Esophagus squamous epithelium (tissue), 4 donors: ENCODE results near the gene OSBPL5.

ENCODE experiments used
- CTCF ChIP-seq, 6 experiments: fragments of 450-650 bp in 4 of 6; fragments of 200-600 bp in 2 of 6; sonication (generic) in 2 of 6; IDR thresholded peaks; one replicate each; pipeline ENCODE4 v1.5.1; 2016 to 2019; ENCODE audit warnings: antibody characterized with exemption in 6 of 6, mild to moderate bottlenecking in 4 of 6, moderate library complexity in 4 of 6
- POLR2A ChIP-seq, 4 donors: fragments of 450-650 bp; IDR thresholded peaks; one replicate each; pipeline ENCODE4 v1.6.1; 2017; ENCODE audit warnings: antibody characterized with exemption in 4 of 4, mild to moderate bottlenecking in 4 of 4, moderate library complexity in 3 of 4

GRCh38 chr11:3060436-3061025 lies 104.6 kb downstream of the OSBPL5 start:
- TF ChIP-seq CTCF (IDR thresholded peaks at IDR 0.05), result no peak
- no peak for TF ChIP-seq POLR2A (IDR thresholded peaks at IDR 0.05)
